Keratinocyte (primary cell): ENCODE results near the gene CD46.

Experiments used
- CTCF ChIP-seq, 3 experiments: IDR thresholded peaks in 1 of 3; conservative IDR thresholded peaks in 1 of 3; optimal IDR thresholded peaks in 1 of 3; 2 replicates in 2 of 3; 3 replicates in 1 of 3; pipeline versions ENCODE3 to v1.5.1; 2011; ENCODE audit warnings: low read length in 3 of 3, mild to moderate bottlenecking in 3 of 3, moderate library complexity in 2 of 3, control low read depth in 1 of 3, inconsistent platforms in 1 of 3; ENCODE audit not compliant: insufficient read depth in 2 of 3; ENCODE audit errors: extremely low read depth in 1 of 3
- EZH2 ChIP-seq: IDR thresholded peaks from one replicate; pipeline ENCODE4 v1.6.1; 2012; ENCODE audit warnings: inconsistent platforms, mild to moderate bottlenecking, low read length, moderate library complexity

GRCh38 chr1:207781312-207781711 is 29.5 kb downstream of the CD46 start:
- no peak for TF ChIP-seq EZH2
- no peak for TF ChIP-seq CTCF (optimal IDR thresholded peaks at IDR 0.05 in 1 of 3, IDR thresholded peaks at IDR 0.05 in 1 of 3, conservative IDR thresholded peaks at IDR 0.05 in 1 of 3; ENCODE audit: extremely low read depth in 1 of 3, insufficient read depth in 2 of 3, low read length in 3 of 3)
